HG02938 (cell line): Measurements from ENCODE around the gene EDA.
"Not testable (repeated sequence)": the region's sequence is repeated elsewhere in the genome, so short reads cannot be mapped to it uniquely, and the experiment has no call there.

Source experiments
- ATAC-seq: cut with Tn5 transposase; IDR thresholded peaks from one replicate; pipeline ENCODE4 v1.9.1; 2021; ENCODE audit warnings: mild to moderate bottlenecking, moderate library complexity; ENCODE audit not compliant: unreplicated experiment

Gene EDA

GRCh38 chrX:69741721-69742120, 125.8 kb downstream of the EDA start:
- no peak for ATAC-seq

- ATAC-seq = no peak
These were observed 130.1 kb downstream of the EDA start for GRCh38 chrX:69746051-69746450.

- no peak for ATAC-seq
These were observed 132.1 kb downstream of the EDA start for GRCh38 chrX:69748055-69748454.

- ATAC-seq = no peak
These were observed 144.2 kb downstream of the EDA start for GRCh38 chrX:69759921-69760625.

GRCh38 chrX:69761633-69762032, 145.7 kb downstream of the EDA start:
- ATAC-seq = no peak

- no peak for ATAC-seq
These were observed 146.4 kb downstream of the EDA start for GRCh38 chrX:69762340-69762739.

GRCh38 chrX:69793260-69793935, 177.5 kb downstream of the EDA start:
- ATAC-seq = no peak

- no peak for ATAC-seq
These were observed 179.8 kb downstream of the EDA start for GRCh38 chrX:69795702-69796101.

GRCh38 chrX:69807400-69807799, 191.5 kb downstream of the EDA start:
- ATAC-seq = no peak

GRCh38 chrX:69808375-69808774, 192.5 kb downstream of the EDA start:
- ATAC-seq = no peak

GRCh38 chrX:69813677-69814076, 197.8 kb downstream of the EDA start:
- ATAC-seq = no peak

GRCh38 chrX:69815063-69815462, 199.2 kb downstream of the EDA start:
- ATAC-seq = no peak

GRCh38 chrX:69815519-69815918, 199.6 kb downstream of the EDA start:
- ATAC-seq = no peak

- no peak for ATAC-seq
These were observed 228.7 kb downstream of the EDA start for GRCh38 chrX:69844636-69845035.

GRCh38 chrX:69859999-69860398, 244.1 kb downstream of the EDA start:
- not testable (repeated sequence) for ATAC-seq

- no peak for ATAC-seq
These were observed 260.3 kb downstream of the EDA start for GRCh38 chrX:69876221-69876620.

GRCh38 chrX:69884210-69884609, 268.3 kb downstream of the EDA start:
- ATAC-seq = no peak

- no peak for ATAC-seq
These were observed 280.1 kb downstream of the EDA start for GRCh38 chrX:69896046-69896445.

GRCh38 chrX:69900491-69900890, 284.6 kb downstream of the EDA start:
- ATAC-seq = no peak

- no peak for ATAC-seq
These were observed 290.5 kb downstream of the EDA start for GRCh38 chrX:69906447-69906846.

GRCh38 chrX:69914781-69915180, 298.9 kb downstream of the EDA start:
- ATAC-seq = no peak

GRCh38 chrX:69919749-69920148, 303.8 kb downstream of the EDA start:
- ATAC-seq = no peak

- no peak for ATAC-seq
These were observed 316.4 kb downstream of the EDA start for GRCh38 chrX:69932323-69932722.
